Fibroblast of lung (primary cell): ENCODE results near the gene HIBCH. TPM values are rescaled to one million over a fixed set of nuclear protein-coding genes. Genes with fewer than 3 reads are reported as not detected.

Source experiments
- DNase-seq, 2 donors: peaks; one replicate each; pipeline versions ENCODE4 v3.0.0 to v3.0.0-alpha.2; 2010; ENCODE audit warnings: low read depth in 2 of 2
- H2AFZ ChIP-seq: 2 replicates; pipeline ENCODE4 v1.5.1; 2012; ENCODE audit warnings: low read length, control low read depth, inconsistent platforms
- H3K27ac ChIP-seq: 2 replicates; pipeline ENCODE4 v1.5.1; 2011; ENCODE audit warnings: low read length, control low read depth; ENCODE audit not compliant: insufficient read depth
- H3K27me3 ChIP-seq: 2 replicates; pipeline ENCODE4 v1.5.1; 2011; ENCODE audit warnings: mild to moderate bottlenecking, low read length; ENCODE audit not compliant: control insufficient read depth, insufficient read depth
- H3K36me3 ChIP-seq: 2 replicates; pipeline ENCODE4 v1.5.1; 2011; ENCODE audit warnings: low read length; ENCODE audit not compliant: control insufficient read depth, insufficient read depth
- H3K4me1 ChIP-seq: 2 replicates; pipeline ENCODE4 v1.5.1; 2011; ENCODE audit warnings: low read length; ENCODE audit not compliant: control insufficient read depth, insufficient read depth; ENCODE audit errors: extremely low read depth
- H3K4me2 ChIP-seq: 2 replicates; pipeline ENCODE4 v1.5.1; 2011; ENCODE audit warnings: low read length, control low read depth; ENCODE audit not compliant: insufficient read depth; ENCODE audit errors: extremely low read depth
- H3K4me3 ChIP-seq, 4 experiments: fragments of 200-600 bp in 1 of 4; sonication (generic) in 1 of 4; replicated peaks in 1 of 4; 2 replicates each; pipeline ENCODE4 v1.5.1; 2011 to 2016; ENCODE audit warnings: low read length in 4 of 4, low read depth in 3 of 4, mild to moderate bottlenecking in 3 of 4, control low read depth in 2 of 4, inconsistent platforms in 1 of 4, mixed read lengths in 1 of 4; ENCODE audit not compliant: insufficient read depth in 1 of 4; ENCODE audit errors: control extremely low read depth in 1 of 4
- H3K79me2 ChIP-seq: 2 replicates; pipeline ENCODE4 v1.5.1; 2012; ENCODE audit warnings: mild to moderate bottlenecking, low read length, inconsistent platforms; ENCODE audit not compliant: control insufficient read depth, insufficient read depth
- H3K9ac ChIP-seq: 2 replicates; pipeline ENCODE4 v1.5.1; 2011; ENCODE audit warnings: mild to moderate bottlenecking, low read length, control low read depth; ENCODE audit not compliant: insufficient read depth
- H3K9me3 ChIP-seq: 2 replicates; pipeline ENCODE4 v1.5.1; 2012; ENCODE audit warnings: low read depth, low read length; ENCODE audit not compliant: control insufficient read depth, insufficient read depth
- H4K20me1 ChIP-seq: 2 replicates; pipeline ENCODE4 v1.5.1; 2011; ENCODE audit warnings: low read length; ENCODE audit not compliant: control insufficient read depth, insufficient read depth; ENCODE audit errors: extremely low read depth
- CTCF ChIP-seq, 2 donors: IDR thresholded peaks in 1 of 2; conservative IDR thresholded peaks in 1 of 2; 1 replicate in 1 of 2; 2 replicates in 1 of 2; pipeline ENCODE4 v1.5.1; 2011 to 2012; ENCODE audit warnings: low read length in 2 of 2, control low read depth in 1 of 2, inconsistent platforms in 1 of 2, low read depth in 1 of 2, mild to moderate bottlenecking in 1 of 2
- EZH2 ChIP-seq: IDR thresholded peaks from 2 replicates; pipeline ENCODE4 v1.5.1; 2012; ENCODE audit warnings: low read length, control low read depth, mild to moderate bottlenecking; ENCODE audit errors: missing control alignments
- polyA plus RNA-seq, 2 donors: library from polyadenylated mRNA; depleted of rRNA in 1 of 2; stranded (reverse) in 1 of 2; unstranded in 1 of 2; fragments of >200 nt; gene quantifications; 2 replicates each; pipeline ENCODE4 v1.2.1, GENCODE V29; 2011 to 2012; ENCODE audit warnings: missing spikeins in 1 of 2
- total RNA-seq: library from RNA; depleted of rRNA; stranded (reverse); fragments of >200 nt; gene quantifications from 2 replicates; pipeline ENCODE4 v1.2.1, GENCODE V29; 2014

Gene HIBCH
- total and polyA plus RNA-seq, 2 donors (not counting 1 experiment from before 2014, with no cell fraction given): 14.9 to 19.2 TPM

DNA sequence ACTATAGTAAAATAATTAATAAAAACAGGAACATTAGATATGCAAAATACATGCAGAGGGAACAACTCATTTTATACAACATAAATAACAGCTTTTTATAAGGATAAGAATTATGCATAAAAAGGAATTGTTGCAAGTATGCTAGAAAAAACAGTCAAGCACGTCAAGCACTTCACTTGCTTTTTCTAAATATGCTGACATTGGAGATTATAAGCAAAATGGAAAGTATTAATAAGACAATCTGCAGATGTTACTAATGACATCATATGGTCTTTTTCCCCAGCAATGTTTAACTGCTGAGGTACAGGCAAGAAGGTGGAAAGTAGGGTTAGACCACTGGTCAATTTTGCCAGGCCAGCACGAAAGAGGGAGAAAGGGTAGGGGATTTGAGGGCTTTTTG lies 111.7 kb downstream of the HIBCH start:
- no peak overlapping the region for H2AFZ ChIP-seq
- H3K27ac ChIP-seq: no peak overlapping the region
- H3K27me3 ChIP-seq: no peaks in the 10 kb centered on the region
- no peak for TF ChIP-seq CTCF (conservative IDR thresholded peaks at IDR 0.05 in 1 of 2, IDR thresholded peaks at IDR 0.05 in 1 of 2; ENCODE audit: low read depth in 1 of 2, low read length in 2 of 2)
- no peak for TF ChIP-seq EZH2
- no peaks in the 10 kb centered on the region for H3K9me3 ChIP-seq
- H3K4me2 ChIP-seq: no peak overlapping the region
- no peak overlapping the region for H3K9ac ChIP-seq
- no peaks in the 10 kb centered on the region for H3K79me2 ChIP-seq
- no peak for DNase-seq
- no peaks in the 10 kb centered on the region for H4K20me1 ChIP-seq
- no peaks in the 10 kb centered on the region for H3K36me3 ChIP-seq
- H3K4me1 ChIP-seq: no peaks in the 10 kb centered on the region
- no peak overlapping the region for H3K4me3 ChIP-seq

DNA sequence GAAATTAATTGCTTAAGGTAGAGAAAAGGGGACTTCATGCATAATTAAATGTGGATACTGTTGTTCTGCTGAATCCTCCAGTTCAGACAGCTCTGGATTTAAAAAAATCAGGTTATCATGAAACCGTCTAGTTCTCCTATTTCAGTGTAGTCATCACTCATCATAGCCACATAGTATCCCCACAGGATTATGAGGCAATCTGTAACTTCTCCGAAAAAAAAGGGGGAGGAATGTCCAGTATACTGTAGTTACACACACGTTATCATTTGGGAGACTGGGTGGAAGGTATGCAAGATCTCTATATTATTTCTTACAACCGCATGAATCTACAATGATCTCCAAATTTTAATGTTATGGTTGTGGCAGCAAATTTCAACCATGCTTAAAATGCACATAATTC lies 114.0 kb downstream of the HIBCH start:
- Histone ChIP-seq H3K4me1 (no peaks in the 10 kb centered on the region), H3K4me2 (no peak overlapping the region)
- DNase-seq: peak; percentile 30 to 31

DNA sequence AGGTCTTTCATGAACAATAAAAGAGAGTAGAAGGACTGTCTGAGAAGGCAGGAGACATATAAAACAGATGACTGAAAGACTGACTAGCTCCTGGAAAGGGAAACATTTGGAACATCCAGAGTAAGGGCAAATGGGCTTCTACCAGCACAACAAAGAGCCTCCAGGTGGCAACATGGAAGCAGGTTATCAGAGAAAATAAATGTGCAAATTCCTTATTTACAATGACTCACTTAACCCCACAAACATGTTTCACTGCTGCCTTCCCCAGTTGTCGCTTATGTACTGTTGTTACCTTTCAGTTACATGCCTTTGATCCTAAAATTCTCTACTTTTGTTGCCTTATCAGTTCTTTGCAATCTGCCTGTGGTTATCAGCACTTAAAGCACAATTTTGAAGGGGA lies 117.0 kb downstream of the HIBCH start:
- DNase-seq: no peak
- H4K20me1 ChIP-seq: no peaks in the 10 kb centered on the region
- no peaks in the 10 kb centered on the region for H3K79me2 ChIP-seq
- H3K4me1 ChIP-seq: no peaks in the 10 kb centered on the region
- H3K4me3 ChIP-seq: no peak overlapping the region
- H3K27me3 ChIP-seq: no peaks in the 10 kb centered on the region
- no peaks in the 10 kb centered on the region for H3K36me3 ChIP-seq
- H3K4me2 ChIP-seq: no peak overlapping the region
- TF ChIP-seq CTCF (conservative IDR thresholded peaks at IDR 0.05 in 1 of 2, IDR thresholded peaks at IDR 0.05 in 1 of 2; ENCODE audit: low read depth in 1 of 2, low read length in 2 of 2): no peak
- no peak for TF ChIP-seq EZH2
- no peak overlapping the region for H3K9ac ChIP-seq
- no peak overlapping the region for H3K27ac ChIP-seq
- H3K9me3 ChIP-seq: no peaks in the 10 kb centered on the region
- H2AFZ ChIP-seq: no peak overlapping the region

More for the DNA sequence above, 114.0 kb downstream of the HIBCH start:
- H2AFZ ChIP-seq: no peak overlapping the region
- H3K27me3 ChIP-seq: no peaks in the 10 kb centered on the region
- no peak overlapping the region for H3K9ac ChIP-seq
- no peaks in the 10 kb centered on the region for H3K36me3 ChIP-seq
- no peaks in the 10 kb centered on the region for H3K79me2 ChIP-seq
- no peaks in the 10 kb centered on the region for H3K9me3 ChIP-seq
- TF ChIP-seq EZH2: no peak
- TF ChIP-seq CTCF (conservative IDR thresholded peaks at IDR 0.05 in 1 of 2, IDR thresholded peaks at IDR 0.05 in 1 of 2; ENCODE audit: low read depth in 1 of 2, low read length in 2 of 2): no peak
- H3K27ac ChIP-seq: no peak overlapping the region
- H4K20me1 ChIP-seq: no peaks in the 10 kb centered on the region
- H3K4me3 ChIP-seq: no peak overlapping the region
